ENCODE results near the gene PAK2. TPM values are rescaled to one million over a fixed set of nuclear protein-coding genes. Genes with fewer than 3 reads are reported as not detected.
A peak's percentile ranks its signal among the peaks of the same experiment; 100 is the strongest.
"Not testable (repeated sequence)": the region's sequence is repeated elsewhere in the genome, so short reads cannot be mapped to it uniquely, and the experiment has no call there.

The PAK2 gene
- total and polyA plus RNA-seq, 2 of the 4 experiments (the other 2 are of a cell fraction): 31.8 to 36.0 TPM

GRCh38 chr3:196712514-196713413 lies 26.9 kb upstream of the PAK2 start:
- dilution Hi-C loops (cut with HindIII; ENCODE audit: low sequenced_read_pairs, unreplicated experiment): no loop called here
- H4K91ac ChIP-seq (ENCODE audit: insufficient read depth, low read depth, low read length): 0 out of 2 replicates have a peak overlapping the region, but pooled peaks have one; percentile 8
- H3K4ac ChIP-seq (ENCODE audit: low read depth, low read length): peak overlapping the region; percentile 1
- H3K14ac ChIP-seq (replicated peaks; ENCODE audit: low read depth, low read length): peak overlapping the region; percentile 8
- ATAC-seq (ENCODE audit: low read depth) (peak; percentile 87), DNase-seq (peak; percentile 57)
- in situ Hi-C loops (cut with MboI; ENCODE audit: low sequenced_read_pairs): no loop called here
- CTCF ChIA-PET: no interaction called here
- no peaks in the 10 kb centered on the region for H4K20me1 ChIP-seq (ENCODE audit: insufficient read depth, low read length)
- TF ChIP-seq CTCF (conservative IDR thresholded peaks at IDR 0.05; ENCODE audit: low read depth, low read length) (no peak), MAZ (IDR thresholded peaks at IDR 0.05; ENCODE audit: borderline replicate concordance, low read depth, low read length) (peak; percentile 15; the same call in 1 of the 2 replicates), BHLHE40 (IDR thresholded peaks at IDR 0.05; ENCODE audit: low read depth, low read length) (0 out of 2 replicates have a peak, but pooled peaks have one; percentile 13)
- H2AK5ac ChIP-seq (ENCODE audit: low read depth, low read length): 0 out of 2 replicates have a peak overlapping the region, but pooled peaks have one; percentile 3
- H3K79me1 ChIP-seq (ENCODE audit: low read depth in 1 of 2, low read length in 2 of 2): peaks cover 10 to 27% of the 10 kb centered on the region in 2 experiments; a peak in 2 of 4 replicates
- POLR2A ChIA-PET (ENCODE audit: unreplicated experiment): no interaction called here
- H3K23ac ChIP-seq (ENCODE audit: low read depth, low read length): peak overlapping the region; percentile 47
- H2AFZ ChIP-seq (replicated peaks; ENCODE audit: low read length, poor library complexity): peak overlapping the region; percentile 97
- H2BK20ac ChIP-seq (ENCODE audit: low read depth, low read length): no peak overlapping the region
- peak overlapping the region; percentile 1; the same call in 1 of the 2 replicates for H4K5ac ChIP-seq (ENCODE audit: low read depth, low read length)
- WGBS, 2 experiments (ENCODE audit: extremely low coverage in 2 of 2, insufficient read length in 1 of 2): 0% methylated on average over 14 of the region's 64 CpGs; no CpG with 5 or more reads in 1 of the 2 experiments
- no peak overlapping the region; the same call in 1 of the 2 replicates for H2BK120ac ChIP-seq (ENCODE audit: low read depth, low read length)
- H3K56ac ChIP-seq (ENCODE audit: extremely low read depth, insufficient read depth, low read length): peak overlapping the region; percentile 25; the same call in 1 of the 2 replicates
- peak overlapping the region; percentile 66 for H3K4me2 ChIP-seq (ENCODE audit: low read depth, low read length)
- H2AK9ac ChIP-seq (replicated peaks; ENCODE audit: low read depth, low read length, poor library complexity): peak overlapping the region; percentile 46
- H3K9me3 ChIP-seq (ENCODE audit: control insufficient read depth, insufficient read depth, low read length): no peaks in the 10 kb centered on the region
- peak overlapping the region; percentile 36 for H2BK5ac ChIP-seq (ENCODE audit: low read depth, low read length, poor library complexity, severe bottlenecking)
- no peak overlapping the region for H3K18ac ChIP-seq (ENCODE audit: low read depth, low read length)
- H3K4me3 ChIP-seq (ENCODE audit: insufficient read depth, low read depth, low read length): peak overlapping the region; percentile 70
- intact Hi-C loops (cut with micrococcal nuclease): no loop called here
- peak overlapping the region; percentile 61 for H3K27ac ChIP-seq (ENCODE audit: insufficient read depth, low read length)
- H2BK15ac ChIP-seq (ENCODE audit: low read depth, low read length): no peak overlapping the region
- no peaks in the 10 kb centered on the region for H3K9me1 ChIP-seq (ENCODE audit: insufficient read depth, low read length)
- H3K36me3 ChIP-seq (ENCODE audit: control insufficient read depth, insufficient read depth, low read length): no peaks in the 10 kb centered on the region
- 0 out of 2 replicates have a peak, but pooled peaks cover 3% of the 10 kb centered on the region for H3K4me1 ChIP-seq (ENCODE audit: control insufficient read depth, insufficient read depth, low read length)
- H4K8ac ChIP-seq (ENCODE audit: low read depth in 2 of 2, low read length in 2 of 2): peak overlapping the region; percentile 40 to 71; a peak in 2 of 4 replicates
- peak overlapping the region; percentile 65 for H3K9ac ChIP-seq (ENCODE audit: low read depth, low read length)
- no peaks in the 10 kb centered on the region for H3K27me3 ChIP-seq (ENCODE audit: control insufficient read depth, insufficient read depth, low read length)
- BruUV-seq (replicated peaks): no TSS peak

- H3K4me2 ChIP-seq (ENCODE audit: low read depth, low read length); H3K56ac ChIP-seq (ENCODE audit: extremely low read depth, insufficient read depth, low read length); H3K23ac ChIP-seq (ENCODE audit: low read depth, low read length); DNase-seq; H4K20me1 ChIP-seq (ENCODE audit: insufficient read depth, low read length); H4K91ac ChIP-seq (ENCODE audit: insufficient read depth, low read depth, low read length); H3K9me1 ChIP-seq (ENCODE audit: insufficient read depth, low read length); H3K4me1 ChIP-seq (ENCODE audit: control insufficient read depth, insufficient read depth, low read length); H2BK5ac ChIP-seq (ENCODE audit: low read depth, low read length, poor library complexity, severe bottlenecking); intact Hi-C loops (cut with micrococcal nuclease); H3K9me3 ChIP-seq (ENCODE audit: control insufficient read depth, insufficient read depth, low read length); H2BK120ac ChIP-seq (ENCODE audit: low read depth, low read length); H3K27ac ChIP-seq (ENCODE audit: insufficient read depth, low read length); ATAC-seq (ENCODE audit: low read depth); H3K18ac ChIP-seq (ENCODE audit: low read depth, low read length); POLR2A ChIA-PET (ENCODE audit: unreplicated experiment); BruUV-seq (replicated peaks); H3K27me3 ChIP-seq (ENCODE audit: control insufficient read depth, insufficient read depth, low read length); H4K5ac ChIP-seq (ENCODE audit: low read depth, low read length); in situ Hi-C loops (cut with MboI; ENCODE audit: low sequenced_read_pairs); H3K14ac ChIP-seq (replicated peaks; ENCODE audit: low read depth, low read length); H3K4me3 ChIP-seq (ENCODE audit: insufficient read depth, low read depth, low read length); H3K36me3 ChIP-seq (ENCODE audit: control insufficient read depth, insufficient read depth, low read length); H2AFZ ChIP-seq (replicated peaks; ENCODE audit: low read length, poor library complexity); CTCF ChIA-PET; H2AK5ac ChIP-seq (ENCODE audit: low read depth, low read length); H2BK15ac ChIP-seq (ENCODE audit: low read depth, low read length); dilution Hi-C loops (cut with HindIII; ENCODE audit: low sequenced_read_pairs, unreplicated experiment); H3K9ac ChIP-seq (ENCODE audit: low read depth, low read length); H2BK20ac ChIP-seq (ENCODE audit: low read depth, low read length); H2AK9ac ChIP-seq (replicated peaks; ENCODE audit: low read depth, low read length, poor library complexity); H4K8ac ChIP-seq (ENCODE audit: low read depth in 2 of 2, low read length in 2 of 2); H3K4ac ChIP-seq (ENCODE audit: low read depth, low read length): not testable (repeated sequence)
- no CpG with 5 or more reads among the region's 3 CpGs for WGBS, 2 experiments (ENCODE audit: extremely low coverage in 2 of 2, insufficient read length in 1 of 2)
- peaks cover 15 to 25% of the 10 kb centered on the region in 2 experiments; a peak in 2 of 4 replicates for H3K79me1 ChIP-seq (ENCODE audit: low read depth in 1 of 2, low read length in 2 of 2)
These were observed 22.5 kb upstream of the PAK2 start for GRCh38 chr3:196717162-196717561.
